SK-N-SH (cell line): ENCODE data around the gene MB21D2. TPM values are rescaled to one million over a fixed set of nuclear protein-coding genes. Genes with fewer than 3 reads are reported as not detected.

Experiments used
- CTCF ChIA-PET: fragments of 300-600, 350-600 bp; formaldehyde crosslinking; extraction: SDS; loops from one replicate; lab custom pipeline; 2021; lab: Yijun Ruan, JAX
- POLR2A ChIA-PET: fragments of 350-600 bp; sonication (Branson Sonifier 250); formaldehyde crosslinking; extraction: SDS; loops from one replicate; lab custom pipeline; 2020; ENCODE audit warnings: antibody characterized with exemption, inconsistent platforms; lab: Yijun Ruan, JAX
- DNase-seq: peaks from one replicate; pipeline ENCODE4 v3.0.0; 2012
- H2AFZ ChIP-seq: fragments of 200-600 bp; sonication (generic); 2 replicates; pipeline ENCODE4 v1.8.1; 2016; ENCODE audit warnings: antibody characterized with exemption, mild to moderate bottlenecking, low read depth
- H3F3A ChIP-seq: fragments of 200-600 bp; sonication (generic); replicated peaks from 2 replicates; pipeline ENCODE3; 2016; ENCODE audit warnings: antibody characterized with exemption, mild to moderate bottlenecking; ENCODE audit not compliant: insufficient read depth
- H3K27ac ChIP-seq, 2 experiments: fragments of 200-500 bp in 1 of 2; fragments of 200-600 bp in 1 of 2; sonication (Bioruptor generic) in 1 of 2; sonication (generic), shearing (Covaris generic) in 1 of 2; 2 replicates each; pipeline versions ENCODE4 v1.5.1 to v1.6.1; 2014 to 2016; ENCODE audit warnings: low read depth in 2 of 2, inconsistent platforms in 1 of 2, low read length in 1 of 2, mild to moderate bottlenecking in 1 of 2, mixed read lengths in 1 of 2
- H3K27me3 ChIP-seq: fragments of 200-600 bp; sonication (generic), shearing (Covaris generic); 2 replicates; pipeline ENCODE4 v1.6.1; 2016; ENCODE audit warnings: mixed run types; ENCODE audit not compliant: insufficient read depth
- H3K36me3 ChIP-seq, 2 experiments: fragments of 200-500 bp in 1 of 2; fragments of 200-600 bp in 1 of 2; sonication (Bioruptor generic) in 1 of 2; sonication (generic) in 1 of 2; replicated peaks in 1 of 2; 2 replicates each; pipeline versions ENCODE3 to v1.5.1; 2014 to 2016; ENCODE audit warnings: low read length in 1 of 2, mild to moderate bottlenecking in 1 of 2; ENCODE audit not compliant: insufficient read depth in 2 of 2, control insufficient read depth in 1 of 2
- H3K4me1 ChIP-seq, 2 experiments: fragments of 200-500 bp in 1 of 2; fragments of 200-600 bp in 1 of 2; sonication (Bioruptor generic) in 1 of 2; sonication (generic), shearing (Covaris generic) in 1 of 2; 2 replicates each; pipeline versions ENCODE4 v1.5.1 to v1.6.1; 2014 to 2016; ENCODE audit warnings: low read depth in 1 of 2, low read length in 1 of 2, mixed run types in 1 of 2; ENCODE audit not compliant: insufficient read depth in 2 of 2, control insufficient read depth in 1 of 2
- H3K4me2 ChIP-seq: fragments of 200-600 bp; sonication (generic), shearing (Covaris generic); 2 replicates; pipeline ENCODE4 v1.6.1; 2017; ENCODE audit warnings: mixed run types
- H3K4me3 ChIP-seq, 2 experiments: fragments of 200-500 bp in 1 of 2; fragments of 200-600 bp in 1 of 2; sonication (Bioruptor generic) in 1 of 2; sonication (generic), shearing (Covaris generic) in 1 of 2; 2 replicates each; pipeline versions ENCODE4 v1.5.1 to v1.8.1; 2014 to 2016; ENCODE audit warnings: low read depth in 2 of 2, inconsistent platforms in 1 of 2, low read length in 1 of 2, mild to moderate bottlenecking in 1 of 2, mixed read lengths in 1 of 2, moderate library complexity in 1 of 2
- H3K79me2 ChIP-seq: fragments of 200-600 bp; sonication (generic); 2 replicates; pipeline ENCODE4 v1.8.1; 2017; ENCODE audit warnings: mild to moderate bottlenecking; ENCODE audit not compliant: insufficient read depth
- H3K9ac ChIP-seq: fragments of 200-600 bp; sonication (generic); 2 replicates; pipeline ENCODE4 v1.6.1; 2017; ENCODE audit warnings: mixed run types
- H3K9me2 ChIP-seq: fragments of 200-600 bp; sonication (generic); 2 replicates; pipeline ENCODE4 v1.6.1; 2017; ENCODE audit warnings: mixed run types
- H3K9me3 ChIP-seq: fragments of 200-600 bp; sonication (generic); 2 replicates; pipeline ENCODE4 v1.6.1; 2017; ENCODE audit warnings: mixed run types, mild to moderate bottlenecking, moderate library complexity
- H4K20me1 ChIP-seq: fragments of 200-600 bp; sonication (generic); 2 replicates; pipeline ENCODE4 v1.6.1; 2017; ENCODE audit warnings: mild to moderate bottlenecking, mixed run types; ENCODE audit not compliant: insufficient read depth
- CHD2 ChIP-seq: fragments of 150-350 bp; IDR thresholded peaks from 2 replicates; pipeline ENCODE4 v1.6.1; 2018; ENCODE audit warnings: low read length; ENCODE audit not compliant: partially characterized antibody
- ELF1 ChIP-seq: IDR thresholded peaks from 2 replicates; pipeline ENCODE4 v1.4.0; 2012
- EP300 ChIP-seq, 2 experiments: IDR thresholded peaks; 2 replicates each; pipeline versions ENCODE4 v1.4.0 to v1.6.1; 2012; ENCODE audit warnings: borderline replicate concordance in 1 of 2, low read depth in 1 of 2, low read length in 1 of 2
- EZH2phosphoT487 ChIP-seq: fragments of 200-600 bp; sonication (generic); IDR thresholded peaks from 2 replicates; pipeline ENCODE4 v1.6.1; 2017; ENCODE audit warnings: low read depth, mixed run types, mild to moderate bottlenecking, antibody characterized with exemption, moderate library complexity, borderline replicate concordance
- FOSL2 ChIP-seq: IDR thresholded peaks from 2 replicates; pipeline ENCODE4 v1.4.0; 2012; ENCODE audit warnings: low read depth, mild to moderate bottlenecking, moderate library complexity, borderline replicate concordance
- GABPA ChIP-seq: IDR thresholded peaks from 2 replicates; pipeline ENCODE4 v1.4.0; 2012; ENCODE audit warnings: low read depth, mild to moderate bottlenecking
- MEF2A ChIP-seq: IDR thresholded peaks from 2 replicates; pipeline ENCODE4 v1.4.0; 2012; ENCODE audit warnings: low read depth, borderline replicate concordance
- NRF1 ChIP-seq: IDR thresholded peaks from 2 replicates; pipeline ENCODE4 v1.6.1; 2012; ENCODE audit warnings: low read depth, mild to moderate bottlenecking, low read length
- RAD21 ChIP-seq: IDR thresholded peaks from 2 replicates; pipeline ENCODE4 v1.6.1; 2012; ENCODE audit warnings: mild to moderate bottlenecking, low read length
- RCOR1 ChIP-seq: fragments of 150-350 bp; IDR thresholded peaks from 2 replicates; pipeline ENCODE4 v1.6.1; 2017; ENCODE audit warnings: antibody characterized with exemption, low read length
- RFX5 ChIP-seq: IDR thresholded peaks from 2 replicates; pipeline ENCODE4 v1.6.1; 2012; ENCODE audit warnings: mild to moderate bottlenecking, improper control_type of control experiment, low read length
- RXRA ChIP-seq: IDR thresholded peaks from 2 replicates; pipeline ENCODE4 v1.4.0; 2012; ENCODE audit warnings: low read depth, mild to moderate bottlenecking, borderline replicate concordance
- SIN3A ChIP-seq: IDR thresholded peaks from 2 replicates; pipeline ENCODE4 v1.6.1; 2012; ENCODE audit warnings: low read depth, mild to moderate bottlenecking, low read length, moderate library complexity, borderline replicate concordance
- SMC3 ChIP-seq: IDR thresholded peaks from 2 replicates; pipeline ENCODE4 v1.6.1; 2012; ENCODE audit warnings: low read depth, low read length, improper control_type of control experiment
- TCF12 ChIP-seq: IDR thresholded peaks from 2 replicates; pipeline ENCODE4 v1.4.0; 2012
- YY1 ChIP-seq: IDR thresholded peaks from 2 replicates; pipeline ENCODE4 v1.4.0; 2012; ENCODE audit warnings: low read depth, mild to moderate bottlenecking
- WGBS: methylation state at CpG from one replicate; pipeline ENCODE4 v1.1.6; 2017; ENCODE audit warnings: low lambda C conversion rate; 5-methylcytosine and 5-hydroxymethylcytosine counted together
- polyA plus RNA-seq, 3 experiments: library from polyadenylated mRNA; depleted of rRNA; stranded (reverse); fragments of >200 nt; gene quantifications; 2 replicates each; pipeline ENCODE4 v1.2.3, GENCODE V29; 2012
- TF ChIP-seq, protein P1 (sequence below): IDR thresholded peaks from 2 replicates; pipeline ENCODE4 v1.4.0; 2012; ENCODE audit warnings: low read depth, borderline replicate concordance
- TF ChIP-seq, protein P2 (sequence below): fragments of 200-600 bp; sonication (generic); IDR thresholded peaks from 2 replicates; pipeline ENCODE4 v1.6.1; 2017; ENCODE audit warnings: antibody characterized with exemption, mild to moderate bottlenecking, moderate library complexity
- TF ChIP-seq, protein P3 (sequence below): IDR thresholded peaks from 2 replicates; pipeline ENCODE4 v1.4.0; 2012; ENCODE audit warnings: low read depth
- TF ChIP-seq, protein P4 (sequence below): IDR thresholded peaks from 2 replicates; pipeline ENCODE4 v1.4.0; 2012; ENCODE audit warnings: low read depth, borderline replicate concordance

Gene MB21D2
- polyA plus RNA-seq, 1 of the 3 experiments (the other 2 are of a cell fraction): 12.7 TPM

DNA sequence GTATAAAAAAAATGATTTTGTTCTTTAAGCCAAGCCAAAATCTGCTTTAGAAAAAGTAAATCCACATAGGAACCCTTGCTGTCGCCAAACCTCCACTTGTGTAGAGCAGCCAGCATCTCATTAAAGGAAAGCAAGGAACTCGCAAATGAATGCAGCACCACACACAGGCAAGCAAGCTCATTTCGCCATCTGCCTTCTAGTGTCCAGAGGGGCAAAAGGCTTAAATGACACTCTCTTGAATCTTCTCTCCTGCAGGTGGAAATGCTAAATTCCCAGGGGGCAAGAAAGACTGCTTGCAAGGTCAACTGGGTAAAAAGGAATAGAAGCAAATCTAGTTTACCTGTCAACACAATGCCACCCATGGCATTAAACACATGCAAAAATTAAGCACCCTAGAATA, 2.4 kb downstream of the MB21D2 start:
- TF ChIP-seq SMC3: peak; percentile 46
- TF ChIP-seq ELF1: no peak
- TF ChIP-seq CHD2: no peak
- no peak for TF ChIP-seq MEF2A
- TF ChIP-seq, protein P1, sequence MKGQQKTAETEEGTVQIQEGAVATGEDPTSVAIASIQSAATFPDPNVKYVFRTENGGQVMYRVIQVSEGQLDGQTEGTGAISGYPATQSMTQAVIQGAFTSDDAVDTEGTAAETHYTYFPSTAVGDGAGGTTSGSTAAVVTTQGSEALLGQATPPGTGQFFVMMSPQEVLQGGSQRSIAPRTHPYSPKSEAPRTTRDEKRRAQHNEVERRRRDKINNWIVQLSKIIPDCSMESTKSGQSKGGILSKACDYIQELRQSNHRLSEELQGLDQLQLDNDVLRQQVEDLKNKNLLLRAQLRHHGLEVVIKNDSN: no peak
- TF ChIP-seq SIN3A: peak; percentile 55; the same call in 1 of the 2 replicates
- peak; percentile 68 for TF ChIP-seq RAD21
- no peak; the same call in 1 of the 2 replicates for TF ChIP-seq NRF1
- TF ChIP-seq TCF12: 0 out of 2 replicates have a peak, but pooled peaks have one; percentile 1
- TF ChIP-seq, protein P2, sequence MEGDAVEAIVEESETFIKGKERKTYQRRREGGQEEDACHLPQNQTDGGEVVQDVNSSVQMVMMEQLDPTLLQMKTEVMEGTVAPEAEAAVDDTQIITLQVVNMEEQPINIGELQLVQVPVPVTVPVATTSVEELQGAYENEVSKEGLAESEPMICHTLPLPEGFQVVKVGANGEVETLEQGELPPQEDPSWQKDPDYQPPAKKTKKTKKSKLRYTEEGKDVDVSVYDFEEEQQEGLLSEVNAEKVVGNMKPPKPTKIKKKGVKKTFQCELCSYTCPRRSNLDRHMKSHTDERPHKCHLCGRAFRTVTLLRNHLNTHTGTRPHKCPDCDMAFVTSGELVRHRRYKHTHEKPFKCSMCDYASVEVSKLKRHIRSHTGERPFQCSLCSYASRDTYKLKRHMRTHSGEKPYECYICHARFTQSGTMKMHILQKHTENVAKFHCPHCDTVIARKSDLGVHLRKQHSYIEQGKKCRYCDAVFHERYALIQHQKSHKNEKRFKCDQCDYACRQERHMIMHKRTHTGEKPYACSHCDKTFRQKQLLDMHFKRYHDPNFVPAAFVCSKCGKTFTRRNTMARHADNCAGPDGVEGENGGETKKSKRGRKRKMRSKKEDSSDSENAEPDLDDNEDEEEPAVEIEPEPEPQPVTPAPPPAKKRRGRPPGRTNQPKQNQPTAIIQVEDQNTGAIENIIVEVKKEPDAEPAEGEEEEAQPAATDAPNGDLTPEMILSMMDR: peak; percentile 50
- H3K27me3 ChIP-seq: no peaks in the 10 kb centered on the region
- H3K4me3 ChIP-seq: peak overlapping the region; percentile 46 to 91; a peak in 3 of 4 replicates
- no peaks in the 10 kb centered on the region for H3F3A ChIP-seq
- H3K36me3 ChIP-seq: no peaks in the 10 kb centered on the region
- H3K4me2 ChIP-seq: peak overlapping the region; percentile 84
- WGBS: 76% methylated on average over 3 of the region's 3 CpGs
- H3K9me2 ChIP-seq: no peaks in the 10 kb centered on the region
- H3K9me3 ChIP-seq: no peaks in the 10 kb centered on the region
- H3K27ac ChIP-seq: no peak overlapping the region
- no peak overlapping the region for H2AFZ ChIP-seq
- peaks cover 10% of the 10 kb centered on the region for H4K20me1 ChIP-seq
- peak overlapping the region; percentile 25; the same call in 1 of the 2 replicates for H3K9ac ChIP-seq
- peaks cover 7 to 15% of the 10 kb centered on the region in 2 experiments; a peak in 3 of 4 replicates for H3K4me1 ChIP-seq
- CTCF ChIA-PET: interaction anchor here (0.9 to 3.2 kb wide), 12 partner anchors 8 to 657 kb away, joined by 3 to 23 read pairs (median 4); no protein-coding TSS in a partner anchor
- peak; percentile 21 for DNase-seq
- peaks cover 70% of the 10 kb centered on the region for H3K79me2 ChIP-seq
- POLR2A ChIA-PET: no interaction called here

DNA sequence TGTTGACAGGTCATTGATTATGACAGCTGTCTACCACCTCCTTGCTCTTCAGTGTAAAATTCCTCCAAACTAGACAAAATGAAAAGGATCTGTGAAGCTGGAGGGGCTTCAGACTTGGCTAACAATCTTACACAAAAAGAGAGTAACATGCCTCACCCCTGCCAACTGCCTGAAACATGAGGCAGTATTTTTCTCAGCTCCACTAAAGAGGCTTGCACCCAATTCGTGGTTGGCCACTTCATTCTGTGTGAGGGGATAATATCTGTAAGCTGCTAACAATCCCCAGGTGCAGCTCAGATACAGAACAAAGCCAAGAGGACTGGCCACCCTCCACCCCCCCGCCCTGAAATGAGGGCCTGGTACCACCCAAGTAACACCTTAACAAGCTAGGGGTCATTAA, 2.8 kb downstream of the MB21D2 start:
- Histone ChIP-seq H2AFZ (no peak overlapping the region), H3K79me2 (peaks cover 75% of the 10 kb centered on the region), H3K27me3 (no peaks in the 10 kb centered on the region), H3K4me2 (peak overlapping the region; percentile 84), H3K9ac (no peak overlapping the region), H3K4me3 (peak overlapping the region in 1 of 2 experiments; percentile 46; a peak in 2 of 4 replicates), H3K36me3 (no peaks in the 10 kb centered on the region), H3K4me1 (peaks cover 7 to 15% of the 10 kb centered on the region in 2 experiments; a peak in 3 of 4 replicates), H3K9me3 (no peaks in the 10 kb centered on the region), H4K20me1 (peaks cover 10% of the 10 kb centered on the region), H3K9me2 (no peaks in the 10 kb centered on the region), H3K27ac (no peak overlapping the region), H3F3A (no peaks in the 10 kb centered on the region)
- no peak for DNase-seq
- TF ChIP-seq GABPA: no peak
- TF ChIP-seq, protein P3, sequence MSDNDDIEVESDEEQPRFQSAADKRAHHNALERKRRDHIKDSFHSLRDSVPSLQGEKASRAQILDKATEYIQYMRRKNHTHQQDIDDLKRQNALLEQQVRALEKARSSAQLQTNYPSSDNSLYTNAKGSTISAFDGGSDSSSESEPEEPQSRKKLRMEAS: no peak
- TF ChIP-seq, protein P1: no peak
- TF ChIP-seq SMC3: no peak
- no peak for TF ChIP-seq ELF1
- no peak for TF ChIP-seq RFX5
- TF ChIP-seq EZH2phosphoT487: no peak
- TF ChIP-seq RCOR1: no peak
- no peak for TF ChIP-seq RXRA
- TF ChIP-seq, protein P4, sequence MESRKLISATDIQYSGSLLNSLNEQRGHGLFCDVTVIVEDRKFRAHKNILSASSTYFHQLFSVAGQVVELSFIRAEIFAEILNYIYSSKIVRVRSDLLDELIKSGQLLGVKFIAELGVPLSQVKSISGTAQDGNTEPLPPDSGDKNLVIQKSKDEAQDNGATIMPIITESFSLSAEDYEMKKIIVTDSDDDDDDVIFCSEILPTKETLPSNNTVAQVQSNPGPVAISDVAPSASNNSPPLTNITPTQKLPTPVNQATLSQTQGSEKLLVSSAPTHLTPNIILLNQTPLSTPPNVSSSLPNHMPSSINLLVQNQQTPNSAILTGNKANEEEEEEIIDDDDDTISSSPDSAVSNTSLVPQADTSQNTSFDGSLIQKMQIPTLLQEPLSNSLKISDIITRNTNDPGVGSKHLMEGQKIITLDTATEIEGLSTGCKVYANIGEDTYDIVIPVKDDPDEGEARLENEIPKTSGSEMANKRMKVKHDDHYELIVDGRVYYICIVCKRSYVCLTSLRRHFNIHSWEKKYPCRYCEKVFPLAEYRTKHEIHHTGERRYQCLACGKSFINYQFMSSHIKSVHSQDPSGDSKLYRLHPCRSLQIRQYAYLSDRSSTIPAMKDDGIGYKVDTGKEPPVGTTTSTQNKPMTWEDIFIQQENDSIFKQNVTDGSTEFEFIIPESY: no peak
- no peak for TF ChIP-seq FOSL2
- TF ChIP-seq SIN3A: no peak
- TF ChIP-seq TCF12: no peak
- TF ChIP-seq YY1: no peak
- TF ChIP-seq EP300 (IDR thresholded peaks at IDR 0.05; ENCODE audit: borderline replicate concordance in 1 of 2, low read depth in 1 of 2, low read length in 1 of 2): no peak
- POLR2A ChIA-PET: no interaction called here
- WGBS: 51% methylated on average over 2 of the region's 2 CpGs
- CTCF ChIA-PET: interaction anchor here (1.0 to 3.2 kb wide), 11 partner anchors 8 to 657 kb away, joined by 3 to 23 read pairs (median 5); no protein-coding TSS in a partner anchor
